HG03196 (cell line): ENCODE measurements around the gene PRKAR2B.
"Not testable (repeated sequence)": the region's sequence is repeated elsewhere in the genome, so short reads cannot be mapped to it uniquely, and the experiment has no call there.

Source experiments
- ATAC-seq: cut with Tn5 transposase; IDR thresholded peaks from one replicate; pipeline ENCODE4 v1.9.1; 2021; ENCODE audit not compliant: unreplicated experiment

The PRKAR2B gene

DNA sequence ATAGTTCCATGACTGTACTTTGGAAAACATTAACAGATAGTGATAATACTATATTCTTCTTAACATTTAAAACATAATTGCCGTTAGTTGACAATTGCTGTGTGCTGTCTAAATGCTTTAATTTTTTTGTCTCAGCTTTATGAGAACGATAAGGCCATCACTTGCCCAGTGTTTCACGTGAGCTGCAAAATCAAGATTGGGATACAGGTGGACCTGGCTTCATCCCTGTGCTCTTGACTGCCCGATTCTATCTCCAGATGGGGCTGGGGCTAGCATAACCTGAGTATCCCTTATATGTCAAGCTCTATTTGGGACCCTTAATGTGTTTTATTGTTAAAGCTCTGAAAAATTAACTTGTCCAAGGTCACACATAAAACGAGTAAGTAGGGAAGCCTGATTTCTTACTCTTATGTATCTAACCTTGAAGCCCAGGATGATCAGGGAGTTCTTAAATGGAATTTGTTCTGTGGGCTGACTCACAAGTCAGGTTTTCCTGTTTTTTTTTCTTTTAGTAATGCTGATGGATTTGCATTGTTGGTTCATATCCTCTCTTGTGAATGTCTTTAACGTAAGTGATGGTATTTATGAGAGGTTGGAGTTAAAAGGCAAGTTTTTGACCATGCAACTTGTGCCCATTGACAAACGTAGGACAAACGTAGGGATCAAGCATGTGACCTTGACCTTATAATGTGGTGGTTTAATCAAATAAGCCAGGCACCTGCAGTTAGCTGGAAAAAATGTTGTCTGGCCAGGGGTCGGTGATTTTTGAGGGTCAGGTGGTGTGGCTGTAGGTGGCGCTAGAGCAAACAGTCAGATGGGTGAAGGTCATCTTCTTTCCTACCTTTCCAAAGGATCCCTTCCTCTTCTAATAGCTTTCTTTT is 3.6 kb downstream of the PRKAR2B start:
- ATAC-seq, result no peak

DNA sequence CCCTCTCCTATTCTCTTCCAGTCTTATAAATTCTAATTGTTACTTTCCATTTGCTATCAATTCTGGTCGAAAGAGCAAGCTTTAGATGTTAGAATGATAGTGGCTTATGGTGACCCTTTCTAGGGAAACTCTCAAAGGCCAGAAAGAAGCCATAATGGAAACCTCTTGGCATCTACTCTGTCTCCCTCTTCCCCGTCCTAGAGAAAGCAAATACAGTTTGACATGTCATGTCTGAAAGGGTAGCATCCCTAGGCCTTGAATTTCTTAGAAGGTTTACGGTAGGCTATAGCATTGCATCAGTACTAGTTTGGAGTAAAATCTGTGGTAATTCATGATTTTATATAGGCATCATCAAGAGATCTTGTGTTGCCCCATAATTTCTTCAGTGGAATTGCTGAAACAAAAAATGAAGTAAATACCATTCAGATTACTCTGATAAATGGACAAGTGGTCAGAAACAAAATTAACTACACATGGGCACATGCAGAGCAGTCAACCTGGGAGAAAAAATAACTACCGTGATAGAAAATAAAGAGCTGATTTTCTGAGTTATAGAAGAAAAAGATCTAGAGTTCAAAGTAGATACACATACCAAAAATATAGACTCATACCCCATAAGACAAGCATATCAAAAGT is 4.4 kb downstream of the PRKAR2B start:
- no peak for ATAC-seq

DNA sequence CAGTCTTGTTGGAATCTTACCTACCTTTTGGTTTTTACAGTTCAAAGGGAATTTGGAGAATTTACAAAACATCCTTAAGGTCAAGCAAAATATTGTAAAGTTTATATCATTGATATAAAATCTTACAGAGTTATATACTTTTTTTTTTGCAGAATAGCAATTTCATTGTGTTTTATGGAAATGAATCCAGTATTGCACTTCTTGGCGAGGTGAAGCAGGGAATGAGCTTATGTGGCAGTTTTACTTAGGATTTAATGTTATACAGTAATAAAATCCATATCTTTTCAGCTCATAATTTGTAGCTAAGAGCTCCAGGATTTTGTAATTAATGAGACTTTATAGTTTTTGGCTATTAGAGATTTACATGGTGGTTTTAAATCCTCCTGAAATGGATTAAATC is 5.0 kb downstream of the PRKAR2B start:
- ATAC-seq, result no peak

DNA sequence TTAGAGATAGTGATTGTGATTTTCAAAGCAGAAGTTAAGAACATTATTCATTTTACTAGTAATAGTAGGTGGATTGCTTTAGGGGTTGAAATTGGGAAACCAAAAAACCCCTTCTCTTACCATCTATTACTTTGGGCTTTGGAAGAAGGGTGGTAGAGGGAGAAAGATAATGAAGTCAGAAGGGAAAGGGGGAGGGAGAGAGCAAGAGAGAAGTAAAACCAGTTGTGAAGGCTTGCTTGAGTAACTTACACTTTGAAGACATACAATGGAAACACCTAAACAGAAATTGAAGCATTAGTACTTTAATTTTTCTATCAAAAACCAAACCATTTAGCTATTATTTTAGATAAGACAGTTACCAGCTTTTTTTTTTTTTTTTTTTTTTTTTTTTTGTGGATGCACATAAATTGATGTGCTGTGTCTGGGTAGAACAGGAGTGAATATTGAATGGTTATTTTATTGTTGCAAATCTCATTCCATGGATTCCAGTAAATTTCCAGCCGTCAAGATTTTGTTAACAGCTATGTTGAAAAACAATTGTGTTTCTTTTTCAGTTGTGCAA is 5.5 kb downstream of the PRKAR2B start:
- no peak for ATAC-seq

DNA sequence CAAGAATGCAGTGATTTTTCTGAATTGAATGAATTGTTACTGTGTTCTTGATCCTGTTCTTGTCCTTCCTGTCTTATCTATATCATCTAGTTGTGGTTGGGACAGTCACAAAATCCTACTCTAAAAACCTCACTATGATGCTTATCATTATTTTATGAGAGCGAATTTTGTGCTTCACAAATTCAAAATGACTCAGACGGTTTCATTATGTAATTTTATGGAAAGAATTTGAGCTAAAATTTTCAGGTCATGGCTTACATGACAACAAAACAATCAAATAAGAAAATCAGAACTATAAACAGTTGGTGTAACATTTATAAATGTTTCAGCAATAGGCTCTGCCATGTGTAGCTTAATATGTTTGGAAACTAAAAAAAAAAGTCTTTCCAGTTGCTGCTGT is 6.9 kb downstream of the PRKAR2B start:
- ATAC-seq, result no peak

DNA sequence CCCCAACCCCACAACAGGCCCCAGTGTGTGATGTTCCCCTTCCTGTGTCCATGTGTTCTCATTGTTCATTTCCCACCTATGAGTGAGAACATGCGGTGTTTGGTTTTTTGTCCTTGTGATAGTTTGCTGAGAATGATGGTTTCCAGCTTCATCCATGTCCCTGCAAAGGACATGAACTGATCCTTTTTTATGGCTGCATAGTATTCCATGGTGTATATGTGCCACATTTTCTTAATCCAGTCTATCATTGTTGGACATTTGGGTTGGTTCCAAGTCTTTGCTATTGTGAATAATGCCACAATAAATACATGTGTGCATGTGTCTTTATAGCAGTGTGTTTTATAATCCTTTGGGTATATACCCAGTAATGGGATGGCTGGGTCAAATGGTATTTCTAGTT is 10.5 kb downstream of the PRKAR2B start:
- not testable (repeated sequence) for ATAC-seq

DNA sequence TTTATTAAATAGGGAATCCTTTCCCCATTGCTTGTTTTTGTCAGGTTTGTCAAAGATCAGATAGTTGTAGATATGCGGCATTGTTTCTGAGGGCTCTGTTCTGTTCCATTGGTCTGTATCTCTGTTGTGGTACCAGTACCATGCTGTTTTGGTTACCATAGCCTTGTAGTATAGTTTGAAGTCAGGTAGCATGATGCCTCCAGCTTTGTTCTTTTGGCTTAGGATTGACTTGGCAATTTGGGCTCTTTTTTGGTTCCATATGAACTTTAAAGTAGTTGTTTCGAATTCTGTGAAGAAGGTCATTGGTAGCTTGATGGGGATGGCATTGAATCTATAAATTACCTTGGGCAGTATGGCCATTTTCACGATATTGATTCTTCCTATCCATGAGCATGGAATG is 11.6 kb downstream of the PRKAR2B start:
- not testable (repeated sequence) for ATAC-seq

DNA sequence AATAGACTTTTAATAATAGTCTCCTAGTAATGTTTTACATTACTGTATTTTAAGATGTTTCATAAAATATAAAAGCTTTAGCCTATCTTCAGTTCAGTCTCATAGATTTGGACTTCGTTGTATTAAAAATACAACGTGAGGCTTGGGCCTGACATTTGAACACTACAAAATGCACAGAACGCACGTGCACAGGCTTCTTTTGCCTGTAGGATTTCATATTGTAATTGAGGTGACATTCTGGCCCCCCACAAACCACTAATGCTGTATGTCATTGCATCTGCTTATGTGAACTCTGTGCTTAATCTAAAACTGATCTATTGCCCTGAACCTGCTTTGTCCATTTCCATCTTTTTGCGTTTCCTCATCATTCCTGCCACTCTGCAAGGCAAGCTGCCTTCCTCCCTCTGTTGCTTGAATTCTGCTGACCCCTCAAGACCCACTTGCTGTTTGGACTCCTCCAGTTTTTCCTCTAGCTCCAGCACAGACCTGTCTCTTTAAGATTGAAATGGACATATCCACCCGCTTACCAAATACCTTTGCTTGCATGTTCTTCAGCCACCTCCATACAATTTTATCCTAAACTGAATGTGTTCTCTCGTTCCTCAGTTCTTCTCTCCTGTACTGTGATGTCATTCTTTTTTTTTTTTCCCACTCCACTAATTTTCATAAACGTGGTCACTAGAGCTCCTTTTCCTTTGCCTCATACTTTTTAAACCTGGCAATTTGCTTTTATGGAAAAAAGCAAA is 12.4 kb downstream of the PRKAR2B start:
- no peak for ATAC-seq

DNA sequence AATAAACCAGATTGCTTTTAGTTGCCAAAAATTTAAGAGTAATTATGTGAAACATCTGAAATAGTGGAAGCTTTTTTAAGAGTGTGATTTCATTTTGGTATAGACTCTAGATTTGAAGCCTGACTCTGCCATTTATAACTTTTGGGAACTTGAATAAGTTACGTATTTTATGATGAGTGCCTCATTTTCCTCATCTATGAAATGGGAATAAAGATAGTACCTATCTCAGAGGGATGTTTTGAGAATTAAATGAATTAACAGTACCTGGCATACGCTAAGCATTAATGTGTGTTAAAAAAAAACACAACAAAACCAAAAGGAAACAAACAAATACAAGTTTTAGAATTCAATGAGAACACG is 12.9 kb downstream of the PRKAR2B start:
- ATAC-seq, result no peak

DNA sequence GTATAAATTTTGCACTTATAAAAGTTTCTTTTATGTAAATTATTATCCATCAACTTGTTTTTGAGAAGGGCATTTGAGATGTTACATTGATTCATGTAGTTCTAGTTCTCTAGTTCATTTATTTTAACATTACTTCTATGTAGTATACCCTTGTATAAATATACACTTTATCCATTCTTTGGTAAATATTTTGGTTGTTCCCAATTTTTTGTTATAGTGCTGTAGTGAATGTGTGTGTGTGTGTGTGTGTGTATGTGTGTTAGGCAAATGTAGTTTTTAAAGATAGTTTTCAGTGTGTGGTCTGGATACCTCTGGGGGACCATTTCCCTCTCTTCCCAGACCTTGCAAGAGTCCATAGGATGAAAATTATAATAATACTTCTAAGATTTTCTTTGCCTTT is 15.0 kb downstream of the PRKAR2B start:
- ATAC-seq, result no peak

DNA sequence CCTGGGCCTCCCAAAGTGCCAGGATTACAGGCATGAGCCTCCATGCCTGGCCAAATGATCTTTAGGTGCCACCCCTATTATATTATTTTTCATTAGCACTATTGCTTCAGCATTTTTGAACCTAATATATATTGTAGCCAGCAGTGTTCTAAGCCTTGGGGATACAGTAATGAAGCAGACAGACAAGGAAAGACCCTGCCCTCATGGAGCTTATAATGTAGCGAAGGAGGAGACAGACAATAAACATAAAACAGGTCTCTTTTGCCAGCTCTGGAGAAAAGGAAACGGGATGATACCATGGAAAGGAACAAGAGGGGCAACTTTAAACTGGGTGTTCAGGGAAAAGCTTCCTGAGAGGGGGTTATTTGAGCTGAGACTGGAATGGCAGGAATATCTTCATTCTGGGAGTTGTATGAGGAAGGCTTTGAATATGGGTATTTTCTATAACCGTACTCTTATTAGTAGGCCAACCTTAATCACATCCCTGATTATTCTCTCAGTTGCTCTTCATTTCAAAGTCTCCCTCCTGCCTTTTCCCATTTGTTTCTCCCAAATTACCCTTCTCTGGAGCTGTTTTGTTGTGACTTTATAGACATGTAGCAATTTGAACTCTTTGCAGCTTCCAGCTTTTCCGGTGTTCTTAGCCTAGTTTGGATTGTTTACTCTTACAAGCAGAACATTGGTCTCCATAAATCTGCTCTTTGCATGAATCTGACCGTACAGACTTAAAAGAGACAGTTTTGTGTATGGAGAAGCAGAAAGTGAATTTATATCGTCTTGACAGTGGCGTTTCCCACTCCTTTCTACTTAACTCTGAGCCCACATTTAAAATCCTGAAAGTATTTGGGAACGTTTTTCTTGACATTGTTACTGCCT is 19.0 kb downstream of the PRKAR2B start:
- ATAC-seq, result no peak

DNA sequence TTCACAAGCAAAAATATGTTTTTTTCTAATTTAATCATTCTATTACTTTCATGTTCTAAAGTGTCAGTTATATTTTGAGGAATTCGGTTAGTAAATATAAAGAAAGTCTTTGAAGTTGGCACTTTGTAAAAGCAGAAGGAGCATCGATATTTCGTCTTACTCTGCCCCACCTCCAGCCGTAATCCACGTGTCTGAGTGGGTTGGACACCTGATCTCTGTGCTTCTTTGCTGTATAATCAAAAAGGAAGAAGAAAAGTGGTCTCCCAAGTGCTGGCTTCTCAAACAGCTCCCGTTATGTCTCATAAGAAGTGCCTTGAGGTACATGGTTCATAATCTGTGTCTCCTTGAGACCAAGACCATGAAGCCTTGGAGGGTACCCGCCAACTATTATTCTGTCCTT is 19.8 kb downstream of the PRKAR2B start:
- no peak for ATAC-seq

DNA sequence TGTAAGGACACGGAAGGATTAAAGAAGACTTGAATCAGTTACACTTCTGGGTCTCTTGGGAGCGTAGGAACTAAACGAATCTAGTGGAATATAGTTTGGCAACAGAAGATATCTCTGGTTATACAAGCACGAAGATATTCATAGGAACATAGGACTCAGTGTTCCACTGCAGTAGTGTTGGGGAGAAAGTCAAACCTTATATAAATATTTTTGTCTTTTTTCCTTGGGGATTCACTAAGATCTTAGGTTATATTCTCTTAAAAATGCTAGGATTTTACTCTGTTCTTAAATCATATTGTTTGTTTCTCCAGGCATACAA is 21.4 kb downstream of the PRKAR2B start:
- no peak for ATAC-seq

DNA sequence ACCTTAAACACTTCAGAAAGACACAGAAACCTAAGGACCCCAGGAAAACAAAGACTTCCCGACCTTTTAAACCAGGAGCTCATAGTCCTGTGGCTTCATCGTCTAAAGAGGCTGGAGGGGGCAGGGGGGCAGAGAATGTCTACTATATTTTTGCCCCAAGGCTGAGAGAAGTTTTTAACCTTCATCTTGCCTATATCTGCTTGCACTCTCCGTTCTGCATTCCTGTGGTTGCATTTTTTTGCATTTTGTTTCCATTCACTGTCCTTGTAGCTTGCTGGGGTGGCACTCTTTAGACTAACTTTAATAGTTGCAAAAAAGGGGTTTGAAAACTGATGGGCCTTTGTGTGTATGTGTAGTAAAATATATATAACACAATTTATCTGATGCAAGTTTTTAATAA is 23.7 kb downstream of the PRKAR2B start:
- ATAC-seq, result no peak

DNA sequence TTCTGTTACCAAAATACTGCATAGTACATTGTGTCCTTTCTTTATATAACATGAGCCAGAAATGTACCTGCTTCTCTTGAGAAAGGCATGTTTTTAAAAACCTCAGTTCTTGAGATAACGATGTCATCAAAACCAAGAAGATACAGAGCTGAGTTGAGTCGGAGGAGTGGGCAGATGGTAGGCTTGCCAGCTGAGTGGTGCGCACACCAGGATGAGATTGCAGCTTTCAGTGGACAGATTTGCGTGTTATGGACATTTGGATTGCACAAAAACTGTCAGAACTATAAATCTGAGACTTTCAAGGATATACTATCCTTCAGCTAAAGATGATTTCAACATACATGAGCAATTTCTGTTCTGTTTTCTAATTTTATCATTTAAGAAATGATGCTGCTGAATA is 25.0 kb downstream of the PRKAR2B start:
- ATAC-seq, result no peak

DNA sequence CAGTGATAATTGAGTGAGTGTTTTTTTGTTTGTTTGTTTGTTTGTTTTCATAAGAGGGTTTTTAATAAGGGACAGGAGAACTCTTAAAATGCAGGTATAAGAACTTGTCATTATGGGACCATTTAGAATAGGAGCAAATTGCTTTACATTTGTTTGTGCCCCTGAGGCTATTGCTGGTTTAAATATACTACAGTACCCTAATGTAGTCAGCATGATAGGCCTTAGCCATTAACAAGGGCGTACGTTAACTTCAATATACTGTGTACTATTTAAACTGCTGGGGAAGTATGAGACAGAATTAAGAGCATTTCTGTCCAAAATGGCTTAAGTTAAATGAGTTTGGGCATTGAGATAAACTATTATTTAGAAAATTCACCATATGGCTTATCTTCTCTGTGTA is 26.2 kb downstream of the PRKAR2B start:
- ATAC-seq, result no peak

DNA sequence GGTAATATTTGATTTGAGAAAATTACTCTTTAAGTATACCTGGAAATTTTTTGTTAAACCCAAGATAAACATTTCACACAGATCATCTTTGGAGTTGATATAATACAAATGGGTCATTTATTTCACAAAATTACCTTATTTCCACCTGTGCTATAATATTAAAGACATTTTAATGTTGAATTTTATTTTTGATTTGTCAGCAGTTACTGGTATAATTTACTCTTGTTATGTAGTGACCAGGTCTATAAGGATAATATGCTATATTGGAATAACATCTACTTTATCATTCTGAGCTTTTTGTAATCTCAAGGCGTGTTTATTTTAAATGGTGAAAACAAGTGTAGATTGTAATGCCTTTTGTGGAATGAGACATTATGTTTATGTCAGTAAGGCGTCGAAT is 26.6 kb downstream of the PRKAR2B start:
- no peak for ATAC-seq

DNA sequence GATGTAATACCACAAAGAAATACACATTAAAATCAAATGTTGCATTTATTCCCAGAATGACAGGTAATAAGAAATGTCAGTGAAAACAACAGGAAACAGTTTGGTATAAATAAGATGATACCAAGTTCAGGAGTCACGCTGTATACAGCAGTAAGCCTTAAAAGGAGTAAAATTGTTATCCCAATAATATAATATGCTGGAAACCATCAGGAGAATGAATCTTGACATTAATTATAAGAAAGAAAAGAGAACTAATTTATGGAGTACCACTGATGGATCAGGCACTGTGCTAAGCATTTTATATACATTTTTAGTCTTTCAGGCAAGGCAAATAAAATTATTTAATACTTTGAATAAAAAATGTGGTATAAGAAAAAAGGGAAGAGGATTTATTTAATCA is 27.6 kb downstream of the PRKAR2B start:
- no peak for ATAC-seq

DNA sequence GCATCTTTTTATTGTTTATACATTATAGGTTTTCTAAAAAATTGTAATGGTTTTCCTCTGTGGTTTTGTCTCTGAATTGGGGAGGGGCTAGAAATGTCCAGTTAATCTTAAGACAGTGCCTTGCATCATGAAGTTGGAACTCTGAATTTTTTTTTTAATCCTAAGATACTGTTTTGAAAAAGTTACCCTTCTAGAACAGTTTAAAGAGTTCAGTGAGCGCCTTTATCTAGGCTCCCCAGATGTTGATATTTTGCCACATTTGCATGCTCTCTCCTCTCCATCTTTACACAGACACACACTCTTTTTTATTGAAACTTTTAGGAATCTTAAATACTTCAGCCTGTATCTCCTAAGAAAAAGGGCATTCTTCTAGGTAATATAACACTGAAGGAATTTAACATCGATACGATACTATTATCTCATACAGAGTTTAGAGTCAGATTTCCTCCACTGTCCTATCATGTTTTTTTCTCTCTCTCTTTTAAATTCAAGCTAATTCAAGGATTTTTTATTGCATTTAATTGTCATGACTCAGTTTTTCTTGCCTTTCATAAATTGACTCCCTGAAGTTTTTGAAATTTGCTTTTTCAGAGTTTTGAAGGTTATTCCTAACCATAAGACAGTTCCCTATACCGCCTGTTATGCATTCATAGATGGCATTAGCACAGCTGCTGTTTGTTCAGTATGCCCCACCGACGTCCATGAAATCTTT is 31.5 kb downstream of the PRKAR2B start:
- no peak for ATAC-seq
